NAMALWA (cell line): ENCODE results near the gene CLCN5.

ENCODE experiments used
- DNase-seq: peaks from one replicate; pipeline ENCODE4 v3.0.0-alpha.2; 2015; ENCODE audit warnings: low spot score

Gene CLCN5

GRCh38 chrX:50088645-50089044 lies 166.2 kb downstream of the CLCN5 start:
- DNase-seq = no peak

DNA sequence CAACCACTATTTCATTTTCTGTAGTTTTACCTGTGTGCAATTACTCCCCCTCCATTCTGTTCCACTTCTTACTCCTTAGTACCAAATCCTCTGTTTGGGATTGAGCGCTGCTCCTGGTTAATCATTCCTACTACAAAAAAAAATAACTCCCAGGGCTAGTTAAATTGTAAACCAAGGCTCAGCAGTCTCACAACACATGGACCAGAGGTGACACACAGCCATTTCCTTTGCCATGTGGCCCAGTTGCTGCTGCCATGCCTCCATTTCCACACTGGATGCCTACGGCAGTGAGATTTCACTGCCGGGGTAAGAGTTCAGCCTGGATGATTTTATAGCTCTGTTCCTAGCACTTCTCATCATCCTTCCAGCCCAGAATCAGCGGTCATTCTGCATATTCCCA lies 171.2 kb downstream of the CLCN5 start:
- DNase-seq = no peak

DNA sequence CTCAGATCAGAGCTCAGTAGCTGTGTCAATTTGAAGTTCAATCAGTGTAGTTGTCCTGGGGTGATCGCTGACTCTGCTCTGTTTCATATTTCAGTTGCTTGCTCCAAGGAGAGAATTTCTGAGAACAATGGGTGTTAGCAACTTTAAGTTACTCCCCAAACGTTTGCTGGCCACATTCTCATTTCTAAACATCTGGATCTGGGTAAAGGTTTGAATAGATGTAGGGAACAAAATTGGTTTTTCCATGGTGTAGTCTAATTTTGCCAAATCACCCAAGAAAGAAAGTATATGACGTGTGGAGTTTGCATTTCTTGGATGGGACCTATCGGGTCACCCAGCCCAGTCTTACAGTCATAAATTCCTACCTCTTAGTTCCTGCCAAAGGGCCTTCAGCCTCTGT lies 174.7 kb downstream of the CLCN5 start:
- no peak for DNase-seq

DNA sequence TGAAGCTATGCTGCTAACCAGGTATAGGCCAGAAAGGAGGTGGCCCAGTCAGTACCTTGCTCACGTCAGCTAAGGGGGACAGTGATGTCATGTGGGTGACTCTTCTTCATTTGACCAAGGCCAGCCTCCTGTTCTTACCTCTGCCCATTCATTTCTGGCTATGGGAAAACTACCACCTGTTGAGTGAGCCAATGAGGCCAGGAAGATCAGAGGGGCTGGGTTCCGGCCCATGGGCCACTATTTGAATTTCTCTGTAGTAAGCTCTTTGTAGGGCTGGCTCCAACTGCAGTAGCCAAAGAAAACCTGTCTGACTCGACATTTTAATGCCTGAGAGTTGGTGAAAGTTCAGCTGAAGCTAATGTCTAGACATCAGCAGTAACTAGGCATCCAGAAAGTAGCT lies 175.8 kb downstream of the CLCN5 start:
- DNase-seq = no peak

- DNase-seq = no peak
These were observed 176.4 kb downstream of the CLCN5 start for GRCh38 chrX:50098749-50099148.

DNA sequence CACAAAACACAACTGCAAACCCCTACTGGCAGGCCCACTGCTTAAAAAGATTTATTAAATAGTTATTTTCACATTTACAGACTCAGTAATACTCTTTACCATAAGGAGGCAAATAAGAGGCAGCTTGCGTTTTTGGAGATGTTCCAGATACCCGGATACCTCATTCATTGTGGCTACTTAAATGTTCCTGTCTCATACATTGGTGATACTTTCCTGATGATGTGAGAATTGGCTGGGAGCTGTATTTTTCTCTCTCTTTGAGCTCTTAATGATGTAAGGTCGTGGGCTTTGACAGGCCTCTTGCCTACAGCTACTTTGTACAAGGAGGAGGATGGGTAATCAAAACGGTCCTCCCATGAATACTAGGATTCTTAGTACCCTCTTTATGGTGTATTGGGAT lies 176.9 kb downstream of the CLCN5 start:
- no peak for DNase-seq

DNA sequence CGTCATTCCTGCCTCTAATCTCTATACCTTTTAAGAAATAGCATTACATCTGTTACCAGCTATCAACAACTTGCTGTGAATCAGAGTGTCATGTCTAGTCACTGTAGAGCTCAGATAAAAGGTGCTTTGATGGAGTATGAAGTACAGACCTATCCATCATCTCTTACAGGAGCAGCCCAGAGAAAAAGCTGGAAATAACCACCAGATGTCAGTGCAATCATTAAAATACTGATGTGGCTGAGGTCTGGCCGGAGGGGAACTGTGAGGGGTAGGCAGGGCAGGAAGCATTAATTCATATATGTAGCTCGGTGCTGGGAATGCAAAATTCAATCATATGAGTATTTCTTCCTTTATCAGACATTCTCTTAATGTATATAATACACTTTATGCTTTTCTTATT lies 177.8 kb downstream of the CLCN5 start:
- peak; percentile 6 for DNase-seq

GRCh38 chrX:50103176-50103575 lies 180.8 kb downstream of the CLCN5 start:
- DNase-seq = no peak

DNA sequence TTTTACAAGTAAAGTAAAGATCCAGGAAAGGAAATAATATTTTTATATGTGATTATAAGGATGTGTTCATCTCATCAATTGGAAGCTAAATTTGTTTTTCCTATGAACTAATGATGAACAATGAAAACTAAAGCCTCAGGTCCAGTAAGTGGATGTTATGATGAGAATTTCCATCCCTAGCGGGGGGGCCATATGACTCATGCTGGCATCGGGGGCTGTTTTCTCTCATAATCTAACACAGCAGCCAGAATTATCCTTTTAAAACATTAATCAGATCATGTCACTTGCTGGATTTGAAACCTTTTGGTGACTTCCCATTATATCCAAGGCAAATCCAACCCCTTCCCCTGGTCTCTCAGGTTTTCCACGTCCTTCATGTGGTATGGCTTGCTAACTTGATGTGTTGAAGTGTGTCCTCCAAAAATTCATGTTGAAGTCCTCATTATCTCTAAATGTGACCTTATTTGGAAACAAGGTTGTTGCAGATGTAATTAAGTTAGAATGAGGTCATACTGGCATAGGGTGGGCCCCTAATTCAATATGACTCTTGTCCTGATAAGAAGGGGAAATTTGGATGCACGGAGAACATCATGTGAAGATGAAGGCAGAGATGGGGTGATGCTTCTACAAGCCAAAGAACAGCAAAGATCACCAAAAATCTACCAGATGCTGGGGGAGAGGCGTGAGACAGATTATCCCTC lies 181.6 kb downstream of the CLCN5 start:
- no peak for DNase-seq

DNA sequence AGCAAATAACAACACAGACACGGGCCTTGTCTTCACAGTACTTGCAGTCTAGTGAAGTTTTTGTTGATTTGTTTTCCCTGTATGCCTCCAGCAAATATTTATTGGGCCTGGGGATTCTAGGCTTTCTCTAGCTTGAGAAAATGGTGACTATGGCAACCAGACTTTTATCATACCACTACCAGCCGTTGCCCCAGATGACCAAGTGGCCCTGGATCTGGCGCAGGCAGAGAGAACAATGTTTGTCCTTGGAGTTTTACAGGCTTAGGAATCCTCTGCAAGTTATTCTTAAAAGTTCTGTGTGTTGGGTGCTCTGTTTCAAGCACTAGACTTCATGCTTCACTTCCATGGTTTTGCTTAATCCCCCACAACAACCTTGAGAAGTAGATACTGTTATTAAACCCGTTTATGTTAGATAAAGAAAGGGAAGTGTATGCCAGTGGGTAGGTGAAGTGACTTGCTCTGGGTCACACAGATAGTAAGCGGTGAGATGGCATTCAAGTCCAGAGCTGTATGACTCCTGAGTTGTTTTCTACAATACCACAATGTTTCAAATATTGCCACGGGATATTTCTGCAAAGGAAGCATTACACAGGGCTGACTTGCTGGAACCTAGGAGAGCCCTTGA lies 183.8 kb downstream of the CLCN5 start:
- DNase-seq = no peak

DNA sequence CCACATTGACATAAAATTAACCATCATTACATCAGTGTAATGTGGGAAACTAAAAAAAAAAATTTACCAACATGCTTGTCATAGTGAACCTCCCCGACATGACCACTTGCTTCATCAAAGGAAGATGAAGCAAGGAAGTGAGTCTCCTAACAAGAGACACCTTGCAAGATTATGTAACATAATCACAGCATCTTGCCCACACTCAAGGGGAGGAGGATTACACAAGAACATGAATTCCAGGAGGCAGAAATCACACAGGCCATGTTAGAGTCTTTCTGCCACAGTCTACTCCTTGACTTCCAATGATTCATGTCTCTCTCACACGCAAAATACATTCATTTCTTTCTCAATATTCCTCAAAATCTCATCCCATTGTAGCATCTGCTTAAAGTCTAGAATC lies 185.1 kb downstream of the CLCN5 start:
- DNase-seq = no peak

DNA sequence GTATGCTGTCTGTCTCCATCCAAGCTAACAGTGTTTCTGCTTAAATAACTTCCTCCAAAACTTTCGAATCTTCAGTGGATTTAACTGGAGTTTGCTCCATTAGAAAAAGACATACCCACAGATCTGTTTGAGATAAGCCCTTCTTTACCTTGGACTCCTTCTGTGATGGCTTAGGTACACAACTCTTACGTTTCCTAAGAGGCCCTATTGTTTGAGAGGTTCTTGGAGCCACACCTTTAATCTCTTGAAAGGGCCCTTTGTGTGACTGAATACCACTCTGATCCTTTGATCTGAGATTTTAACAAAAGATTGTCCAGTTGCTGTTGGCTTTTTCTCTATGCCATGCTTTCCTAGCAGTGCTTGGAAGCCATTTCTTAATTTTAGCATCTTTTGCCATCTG lies 185.9 kb downstream of the CLCN5 start:
- DNase-seq = no peak

GRCh38 chrX:50111742-50112141 lies 189.3 kb downstream of the CLCN5 start:
- no peak for DNase-seq

DNA sequence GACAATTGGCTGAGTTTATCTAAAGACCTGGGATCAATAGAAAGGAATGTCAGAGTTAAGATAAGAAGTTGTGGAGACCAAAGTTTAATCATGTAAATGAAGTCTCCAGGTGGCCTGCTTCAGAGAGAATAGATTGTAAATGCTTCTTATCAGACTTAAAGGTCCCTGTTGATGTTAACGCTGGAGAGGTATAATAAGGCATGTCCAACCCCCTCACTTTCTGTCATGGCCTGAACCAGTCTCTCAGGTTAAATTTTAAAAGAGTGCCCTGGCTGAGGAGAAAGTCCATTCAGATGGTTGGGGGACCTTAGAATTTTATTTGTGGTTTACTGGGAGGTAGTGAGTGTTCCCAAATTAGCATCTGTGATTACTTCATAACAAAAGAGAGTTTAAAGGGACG lies 191.7 kb downstream of the CLCN5 start:
- DNase-seq = no peak

DNA sequence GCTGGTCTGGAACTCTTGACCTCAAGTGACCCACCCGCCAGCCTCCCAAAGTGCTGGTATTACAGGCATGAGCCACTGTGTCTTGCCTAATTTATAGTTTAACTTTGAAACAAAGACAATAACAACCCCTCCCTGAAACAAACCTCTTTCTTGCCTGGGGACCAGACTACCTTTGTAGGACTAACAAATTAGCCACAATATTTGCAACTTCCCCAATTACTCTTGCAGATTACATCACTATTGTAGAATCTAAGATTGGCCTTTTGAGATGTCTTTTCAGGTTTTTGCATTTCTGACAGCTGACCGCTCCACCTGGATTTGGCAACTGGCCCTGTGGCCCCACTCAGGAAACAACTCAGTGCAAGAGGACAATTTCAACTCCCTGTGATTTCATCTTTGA lies 193.6 kb downstream of the CLCN5 start:
- DNase-seq = no peak

DNA sequence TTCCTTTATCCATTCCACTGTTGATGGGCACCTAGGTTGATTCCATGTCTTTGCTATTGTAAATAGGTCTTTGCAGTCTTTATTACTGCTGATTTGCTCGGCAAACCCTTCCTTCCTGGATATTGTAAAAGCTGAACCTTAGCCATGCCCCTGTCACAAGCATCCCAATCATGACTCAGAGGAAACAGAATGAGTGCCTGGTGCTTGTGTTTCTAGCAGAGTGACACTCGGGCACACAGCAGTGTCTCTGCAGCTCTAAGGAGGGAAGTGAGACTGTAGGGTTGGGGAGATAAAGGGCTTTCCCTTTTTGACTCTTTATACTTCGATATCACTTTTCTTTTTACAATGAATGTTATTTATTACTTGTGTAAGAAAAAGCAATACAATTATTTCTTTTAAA lies 195.1 kb downstream of the CLCN5 start:
- DNase-seq = no peak

GRCh38 chrX:50125480-50125879 lies 203.1 kb downstream of the CLCN5 start:
- no peak for DNase-seq

- no peak for DNase-seq
These were observed 225.6 kb downstream of the CLCN5 start for GRCh38 chrX:50147972-50148371.
